ENCODE results near the gene SH3PXD2B.
"Not testable (repeated sequence)": the region's sequence is repeated elsewhere in the genome, so short reads cannot be mapped to it uniquely, and the experiment has no call there.

SH3PXD2B gene

DNA sequence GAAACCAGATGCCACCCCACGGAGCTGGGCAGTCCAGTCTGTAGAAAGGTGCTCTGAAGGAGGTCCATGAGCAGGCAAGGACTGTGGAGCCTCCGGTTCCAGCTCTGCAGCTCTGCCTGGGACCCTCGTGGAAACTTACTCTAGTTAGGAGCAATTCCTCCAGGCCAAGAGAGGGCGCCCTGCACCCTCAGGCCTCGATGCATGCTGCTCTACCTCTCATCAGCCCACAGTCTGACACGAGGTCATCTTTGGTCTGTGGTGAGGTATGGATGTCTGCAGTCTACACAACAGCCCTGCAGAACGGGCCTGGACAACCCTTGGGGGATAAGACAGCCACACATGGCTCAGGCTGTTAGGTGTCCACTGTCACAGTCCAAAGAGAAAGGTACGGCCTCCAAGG lies 120.1 kb downstream of the SH3PXD2B start:
- no peak for DNase-seq

DNA sequence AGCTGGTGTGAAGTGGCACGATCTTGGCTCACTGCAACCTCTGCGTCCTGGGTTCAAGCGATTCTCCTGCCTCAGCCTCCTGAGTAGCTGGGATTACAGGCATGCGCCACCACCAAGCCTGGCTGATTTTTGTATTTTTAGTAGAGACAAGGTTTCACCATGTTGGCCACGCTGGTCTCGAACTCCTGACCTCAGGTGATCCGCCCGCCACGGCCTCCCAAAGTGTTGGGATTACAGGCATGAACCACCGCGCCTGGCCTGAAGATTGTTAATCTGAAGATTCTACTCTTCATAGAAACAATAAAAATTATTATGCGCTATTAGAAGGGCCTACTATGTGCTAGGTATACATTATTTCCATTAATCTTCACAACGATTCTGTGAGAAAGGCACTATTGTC lies 127.4 kb downstream of the SH3PXD2B start:
- DNase-seq, result not testable (repeated sequence)

DNA sequence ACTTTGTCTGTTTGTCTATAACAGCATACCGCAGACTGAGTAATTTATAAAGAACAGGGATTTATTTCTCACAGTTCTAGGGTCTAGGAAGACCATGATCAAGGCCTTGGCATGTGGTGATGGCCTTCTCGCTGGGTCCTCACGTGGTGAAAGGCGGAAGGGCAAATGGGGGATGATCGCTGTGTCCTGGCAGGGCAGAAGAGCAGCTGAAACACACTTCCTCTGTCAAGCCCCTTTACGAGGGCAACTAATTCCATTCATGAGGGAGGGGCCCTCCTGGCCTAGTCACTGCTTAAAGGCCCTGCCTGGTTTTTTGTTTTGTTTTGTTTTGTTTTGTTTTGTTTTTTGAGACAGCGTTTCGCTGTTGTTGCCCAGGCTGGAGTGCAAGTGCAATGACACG lies 128.9 kb downstream of the SH3PXD2B start:
- no peak for DNase-seq

DNA sequence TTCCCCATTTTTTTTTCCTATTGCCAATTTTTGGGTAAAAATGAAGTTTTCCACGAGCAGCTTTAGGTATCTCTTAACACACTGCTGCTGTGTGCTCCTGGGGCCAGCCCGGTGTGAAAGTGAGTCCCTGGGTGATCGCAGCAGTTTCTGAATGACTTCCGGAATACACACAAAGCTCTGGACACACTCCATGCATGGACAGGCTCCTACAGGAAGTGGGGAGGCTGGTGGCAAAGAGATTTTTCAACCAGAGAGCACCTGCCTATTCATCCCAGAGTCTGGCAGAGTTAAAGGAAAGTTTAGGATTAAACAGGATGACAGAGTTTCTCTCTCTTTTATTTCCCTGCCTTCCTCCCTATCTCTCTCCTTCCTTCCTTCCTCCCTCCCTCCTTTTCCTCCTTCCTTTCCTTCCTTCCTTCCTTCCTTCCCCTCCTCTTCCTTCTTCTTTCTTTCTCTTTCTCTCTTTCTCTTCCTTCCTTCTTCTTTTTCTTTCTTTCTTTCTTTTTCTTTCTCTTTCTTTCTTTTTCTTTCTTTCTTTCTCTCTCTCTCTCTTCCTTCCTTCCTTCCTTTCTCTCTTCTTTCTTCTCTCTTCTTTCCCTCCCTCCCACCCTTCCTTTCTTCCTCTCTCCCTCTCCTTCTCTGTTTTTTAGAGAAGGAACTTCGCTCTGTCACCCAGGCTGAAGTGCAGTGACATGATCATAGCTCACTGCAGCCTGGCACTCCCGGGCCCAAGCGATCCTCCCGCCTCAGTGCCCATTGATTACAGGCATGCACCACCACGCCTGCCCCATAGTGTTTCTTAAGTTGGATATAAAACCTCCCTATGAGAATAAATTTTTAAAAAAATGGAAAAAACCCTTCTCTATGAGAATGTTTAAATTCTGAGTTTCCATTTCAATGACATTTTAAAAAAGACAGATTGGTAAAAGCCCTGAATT lies 132.0 kb downstream of the SH3PXD2B start:
- DNase-seq, result no peak

DNA sequence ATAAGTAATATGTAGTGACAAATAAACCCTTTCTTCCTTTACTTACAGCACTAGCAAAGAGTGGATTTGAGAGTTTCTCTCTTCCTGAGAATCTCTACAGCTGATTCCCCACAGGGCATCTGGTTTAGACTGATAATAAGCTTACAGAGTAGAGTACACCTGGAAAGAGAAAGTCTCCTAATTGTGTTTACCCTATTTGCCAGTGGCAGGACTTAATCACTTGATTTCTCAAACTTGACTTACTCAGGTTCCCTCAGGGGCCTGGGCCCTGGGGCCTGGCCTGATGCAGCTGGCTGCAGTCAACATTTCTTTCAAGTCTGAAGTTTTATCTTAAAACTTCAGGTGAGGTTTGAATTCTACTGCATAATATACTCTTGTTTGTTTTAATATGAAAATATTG lies 132.7 kb downstream of the SH3PXD2B start:
- no peak for DNase-seq

DNA sequence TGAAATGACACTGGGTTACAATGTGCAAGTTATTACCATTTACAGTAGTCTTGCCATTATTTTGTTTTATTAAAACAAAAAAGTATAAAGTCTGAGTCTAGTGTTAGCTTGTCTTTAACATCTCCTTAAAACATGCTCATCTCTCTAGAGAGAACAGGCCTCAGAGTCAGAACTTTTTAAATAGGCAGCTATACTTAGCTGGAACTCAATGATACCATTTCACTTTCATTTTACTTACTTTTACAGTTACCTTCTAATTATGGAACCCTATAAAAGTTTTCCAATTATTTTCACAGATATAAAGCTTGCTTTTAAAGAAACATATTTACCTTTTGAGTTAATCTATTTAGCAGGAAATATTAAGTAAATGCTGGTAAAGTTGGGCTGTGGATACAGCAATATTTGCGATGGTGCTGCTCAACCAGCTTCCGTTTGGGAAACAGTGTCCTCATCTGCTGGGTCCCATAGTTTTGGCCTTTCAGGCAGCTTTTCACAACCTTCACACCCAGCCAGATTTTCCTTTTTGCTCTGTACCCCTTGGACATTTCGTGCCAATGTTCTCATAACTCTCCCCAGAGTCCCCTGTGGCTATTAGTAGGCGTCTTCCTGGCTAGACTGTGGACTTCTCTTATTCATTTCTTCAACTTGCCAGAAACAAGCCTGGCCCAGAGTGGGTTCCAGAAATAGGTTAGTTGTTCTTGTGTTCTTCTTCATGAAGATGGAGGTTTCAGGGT lies 134.4 kb downstream of the SH3PXD2B start:
- no peak for DNase-seq

DNA sequence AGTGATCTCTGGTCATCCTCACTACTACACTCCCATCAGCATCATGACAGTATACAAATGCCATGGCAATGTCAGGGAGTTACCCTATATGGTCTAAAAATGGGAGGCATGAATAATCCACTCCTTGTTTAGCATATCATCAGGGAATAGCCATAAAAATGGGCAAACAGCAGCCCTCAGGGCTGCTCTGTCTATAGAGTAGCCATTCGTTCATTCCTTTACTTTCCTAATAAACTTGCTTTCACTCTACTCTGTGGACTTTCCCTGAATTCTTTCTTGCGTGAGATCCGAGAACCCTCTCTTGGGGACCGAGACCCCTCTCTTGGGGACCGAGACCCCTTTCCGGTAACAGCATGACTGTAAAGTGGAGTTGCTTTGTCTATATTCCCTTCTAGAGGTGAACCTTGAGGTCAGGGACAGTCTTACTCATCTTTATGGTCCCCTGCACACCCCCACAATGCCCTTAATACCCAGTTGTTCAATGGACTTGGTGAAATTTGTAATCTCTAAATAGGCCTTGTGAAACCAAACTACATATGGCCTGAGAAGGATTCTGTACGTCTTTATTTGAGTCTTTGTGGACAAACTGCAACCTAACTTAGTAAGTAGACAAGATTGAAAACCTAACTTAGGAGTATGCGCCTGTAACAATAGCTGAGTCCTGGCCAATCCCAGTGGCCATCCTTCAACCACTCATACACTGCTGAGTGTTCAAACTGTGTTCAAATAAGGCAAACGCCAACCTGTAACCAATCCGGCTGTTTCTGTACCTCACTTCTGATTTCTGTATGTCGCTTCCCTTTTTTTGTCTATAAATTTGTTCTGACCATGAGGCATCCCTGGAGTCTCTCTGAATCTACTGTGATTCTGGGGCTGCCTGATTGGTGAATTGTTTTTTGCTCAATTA lies 138.5 kb downstream of the SH3PXD2B start:
- no peak for DNase-seq

DNA sequence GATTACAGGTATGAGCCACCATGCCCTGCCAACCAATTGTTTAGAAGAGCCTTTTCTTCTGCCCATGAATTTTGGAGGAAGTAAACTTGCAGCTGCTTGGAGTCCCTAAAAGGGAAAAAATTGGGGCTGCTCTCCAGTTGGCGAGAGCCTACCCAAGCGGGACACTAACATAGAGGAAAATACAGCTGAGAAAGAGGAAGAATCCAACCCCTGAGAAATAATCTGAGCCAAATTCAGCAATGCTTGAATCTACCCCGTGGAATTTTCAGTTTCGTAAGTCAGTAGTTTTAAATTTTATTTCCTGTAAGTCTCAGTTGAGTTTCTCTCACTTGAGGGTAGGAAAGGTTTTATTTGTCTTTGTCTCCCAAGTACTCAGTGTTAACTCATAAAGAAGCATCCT lies 140.4 kb downstream of the SH3PXD2B start:
- DNase-seq, result no peak

DNA sequence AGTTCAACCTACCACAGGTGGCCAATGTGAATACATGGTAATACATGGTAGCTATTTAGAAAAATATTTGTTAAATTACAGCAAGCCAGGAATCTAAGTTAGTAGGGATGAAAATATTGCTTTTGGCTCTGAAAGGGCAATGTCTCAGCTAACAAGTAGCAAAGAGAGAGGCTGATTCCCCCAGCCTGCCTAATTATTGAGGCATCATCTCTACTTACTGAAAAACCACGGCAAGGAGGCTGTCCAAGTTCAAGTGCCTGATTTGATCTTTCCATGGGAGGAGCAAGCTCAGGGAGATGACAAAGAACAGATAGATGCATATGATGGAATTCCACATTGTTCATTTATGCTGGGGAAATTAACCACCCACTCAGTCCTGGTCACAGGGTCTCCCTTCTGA lies 142.0 kb downstream of the SH3PXD2B start:
- DNase-seq, result no peak

DNA sequence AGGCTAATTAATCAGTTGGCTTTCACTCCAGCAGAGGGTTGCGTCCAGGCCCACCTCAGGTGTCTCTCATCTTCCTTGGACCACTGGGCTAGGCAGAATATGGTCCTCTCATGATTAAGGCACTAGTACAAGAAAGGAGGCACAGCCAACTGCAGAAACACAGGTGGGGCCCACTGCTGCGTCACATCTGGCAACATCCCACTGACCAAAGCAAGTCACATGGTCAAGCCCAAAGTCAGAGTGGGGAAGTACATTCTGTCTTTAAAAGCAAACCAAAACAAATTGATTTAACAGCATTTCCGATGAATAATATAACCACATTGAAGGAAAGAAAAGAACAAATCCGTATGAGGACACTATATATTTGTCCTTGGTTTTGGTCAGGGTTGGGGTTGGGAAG lies 142.7 kb downstream of the SH3PXD2B start:
- DNase-seq, result no peak

DNA sequence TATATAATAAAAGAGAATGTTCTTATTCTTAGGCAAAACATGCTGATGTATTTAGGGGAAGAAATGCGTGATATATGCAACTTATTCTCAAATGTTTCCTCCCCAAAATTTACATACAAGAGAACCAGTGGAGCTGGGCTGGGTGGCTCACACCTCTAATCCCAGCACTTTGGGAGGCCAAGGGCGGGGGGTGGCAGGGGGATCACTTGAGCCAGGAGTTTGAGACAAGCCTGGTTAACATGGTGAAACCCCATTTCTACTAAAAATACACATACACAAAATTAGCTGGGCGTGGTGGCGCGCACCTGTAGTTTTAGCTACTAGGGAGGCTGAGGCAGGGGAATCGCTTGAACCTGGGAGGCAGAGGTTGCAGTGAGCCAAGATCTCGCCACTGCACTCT lies 143.3 kb downstream of the SH3PXD2B start:
- DNase-seq, result no peak

DNA sequence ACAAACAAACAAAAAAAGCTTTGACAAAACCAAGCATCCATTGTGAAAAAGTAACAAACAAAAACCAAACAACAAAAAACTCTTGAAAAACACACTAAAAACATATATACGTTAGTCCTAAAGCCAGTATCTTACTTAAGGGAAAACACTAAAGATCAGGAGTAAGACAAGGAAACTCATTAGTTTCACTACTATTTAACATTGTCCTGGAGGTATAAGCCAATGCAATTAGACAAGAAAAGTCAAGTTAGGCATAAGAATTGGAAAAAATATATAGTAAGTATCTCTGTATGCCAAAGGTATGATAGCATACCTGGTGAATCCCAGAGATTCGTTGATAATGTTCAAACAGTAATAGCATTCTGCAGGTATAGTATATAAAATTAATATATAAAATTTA lies 148.9 kb downstream of the SH3PXD2B start:
- DNase-seq, result no peak

DNA sequence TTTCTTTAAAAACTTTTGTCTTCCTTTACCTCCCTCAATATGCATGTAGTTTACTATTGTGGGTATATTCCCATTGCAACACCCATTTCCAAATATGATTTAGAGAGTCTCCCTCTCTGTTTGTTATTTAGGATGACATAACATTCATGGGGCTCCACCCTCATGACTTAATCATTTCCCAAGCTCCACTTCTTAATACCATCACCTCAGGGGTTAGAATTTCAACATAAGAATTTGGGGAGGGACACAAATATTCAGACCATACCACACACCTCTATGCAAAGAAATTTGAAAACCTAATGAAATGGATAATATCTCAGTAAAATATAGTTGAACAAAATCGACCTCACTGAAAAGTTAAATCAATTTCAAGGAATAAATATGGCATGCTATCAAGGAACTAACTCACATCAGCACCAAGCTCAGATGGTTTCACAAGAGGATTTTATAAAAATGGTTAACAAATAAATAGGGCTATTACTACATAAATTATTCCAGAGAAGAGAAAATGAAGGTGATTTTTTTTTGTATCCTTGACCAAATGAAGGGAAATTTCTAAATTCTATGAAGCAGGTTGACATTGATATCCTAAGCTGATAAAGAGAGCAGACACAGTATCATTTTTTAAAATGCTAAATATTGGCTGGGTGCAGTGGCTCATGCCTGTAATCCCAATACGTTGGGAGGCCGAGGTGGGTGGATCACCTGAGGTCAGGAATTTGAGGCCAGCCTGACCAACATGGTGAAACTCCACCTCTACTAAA lies 150.6 kb downstream of the SH3PXD2B start:
- no peak for DNase-seq

DNA sequence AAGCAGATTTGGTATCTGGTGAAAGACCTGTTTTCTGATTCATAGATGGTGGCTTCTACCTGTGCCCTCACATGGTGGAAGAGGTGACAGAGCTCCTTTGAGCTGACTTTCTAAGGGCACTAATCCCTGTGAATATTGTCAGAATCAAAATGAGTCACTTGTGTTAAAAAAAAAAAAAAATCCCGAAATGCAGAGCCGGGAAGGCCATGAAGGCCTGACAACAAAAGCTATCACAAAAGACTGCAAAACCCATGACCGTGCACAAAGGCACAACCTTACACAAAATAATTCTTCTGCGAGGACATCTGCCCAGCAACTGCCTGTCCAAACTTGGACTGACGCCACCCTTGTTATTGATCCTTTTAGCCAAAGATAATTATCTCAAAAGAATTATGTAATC lies 151.2 kb downstream of the SH3PXD2B start:
- DNase-seq, result no peak

DNA sequence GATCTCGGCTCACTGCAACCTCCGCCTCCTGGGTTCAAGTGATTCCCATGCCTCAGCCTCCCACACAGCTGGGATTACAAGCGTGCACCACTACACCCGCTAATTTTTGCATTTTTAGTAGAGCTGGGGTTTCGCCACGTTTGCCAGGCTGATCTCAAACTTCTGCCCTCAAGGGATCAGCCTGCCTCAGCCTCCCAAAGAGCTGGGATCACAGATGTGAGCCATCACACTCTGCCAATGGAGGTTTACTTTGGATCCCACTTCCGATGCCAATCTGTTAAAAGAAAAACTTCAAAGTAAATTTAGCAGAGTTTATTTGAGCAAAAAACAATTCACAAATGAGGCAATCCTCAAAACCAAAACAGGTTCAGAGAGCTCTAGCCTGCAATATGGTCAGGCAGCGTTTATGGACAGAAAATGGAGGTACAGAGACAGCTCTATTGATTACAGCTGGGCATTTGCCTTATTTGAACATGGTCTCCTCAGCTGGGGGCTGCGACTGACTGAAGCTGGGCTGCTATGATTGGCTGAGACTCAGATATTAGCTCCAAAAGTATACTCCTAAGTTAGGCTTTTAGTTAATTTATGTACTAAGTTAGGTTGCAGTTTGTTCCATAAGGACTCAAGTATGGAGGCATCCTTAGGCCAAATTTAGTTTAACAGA lies 152.1 kb downstream of the SH3PXD2B start:
- DNase-seq, result no peak

DNA sequence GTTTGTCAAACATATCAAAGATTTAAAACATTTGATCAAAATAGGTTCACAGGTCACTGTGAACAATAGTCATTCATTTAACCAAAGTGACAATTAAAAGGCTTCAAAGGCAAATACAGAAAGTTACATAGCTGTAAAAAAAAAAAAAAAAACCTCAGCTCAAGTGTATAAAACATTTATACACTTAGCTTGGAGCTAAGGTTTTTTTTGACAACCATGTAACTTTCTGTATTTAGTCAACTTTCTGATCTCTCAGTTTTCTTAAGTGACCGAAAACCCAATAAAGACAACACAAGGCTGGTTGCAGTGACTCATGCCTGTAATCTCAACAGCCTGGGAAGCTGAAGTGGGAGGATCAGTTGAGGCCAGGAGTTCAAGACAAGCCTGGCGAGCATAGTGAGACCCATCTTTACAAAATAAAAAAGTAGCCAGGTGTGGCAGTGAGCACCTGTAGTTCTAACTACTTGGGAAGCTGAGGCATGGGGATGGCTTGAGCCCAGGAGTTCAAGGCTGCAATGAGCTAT lies 154.3 kb downstream of the SH3PXD2B start:
- no peak for DNase-seq

DNA sequence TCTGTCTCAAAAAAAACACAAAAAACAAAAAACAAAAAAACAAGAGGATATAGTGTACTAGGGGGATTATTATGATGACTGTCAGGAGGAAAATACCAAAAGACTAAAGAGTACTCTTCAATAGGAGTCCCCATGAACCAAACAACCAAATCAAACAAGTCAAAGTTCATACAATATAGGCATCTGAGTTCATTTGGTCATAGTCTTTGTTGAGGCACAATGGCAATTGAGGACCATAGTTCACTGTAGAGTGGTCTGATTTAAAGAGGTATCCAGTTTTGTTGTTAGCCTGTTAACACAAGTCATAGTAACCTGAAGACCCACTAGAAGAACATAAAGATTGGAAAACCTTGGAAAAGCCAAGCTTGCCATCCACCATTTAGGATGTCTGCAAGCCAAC lies 159.5 kb downstream of the SH3PXD2B start:
- DNase-seq, result no peak

DNA sequence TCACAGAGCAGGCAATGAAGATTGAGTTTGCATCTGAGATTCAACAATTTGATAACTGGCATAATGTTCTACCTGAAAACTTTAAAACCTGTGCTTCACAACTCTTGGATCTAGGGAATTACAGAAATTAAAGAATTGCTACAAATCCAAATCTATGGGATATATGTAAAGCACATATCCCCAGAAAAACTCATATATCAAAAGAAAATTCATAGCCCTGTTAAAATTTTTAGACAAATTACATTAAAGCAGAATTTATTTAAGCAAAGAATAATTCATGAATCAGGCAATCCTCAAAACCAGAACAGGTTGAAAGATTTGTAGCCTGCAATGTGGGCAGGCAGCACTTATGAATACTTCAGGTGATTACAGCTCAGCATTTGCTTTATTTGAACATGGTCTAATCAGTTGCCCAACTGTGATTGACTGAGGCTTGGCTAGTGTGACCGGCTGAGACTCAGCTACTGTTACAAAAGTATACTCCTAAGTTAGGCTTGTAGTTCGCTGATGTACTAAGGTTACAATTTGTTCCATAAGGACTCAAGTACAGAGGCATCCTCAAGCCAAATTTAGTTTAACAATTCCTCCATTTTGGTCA lies 160.5 kb downstream of the SH3PXD2B start:
- no peak for DNase-seq

DNA sequence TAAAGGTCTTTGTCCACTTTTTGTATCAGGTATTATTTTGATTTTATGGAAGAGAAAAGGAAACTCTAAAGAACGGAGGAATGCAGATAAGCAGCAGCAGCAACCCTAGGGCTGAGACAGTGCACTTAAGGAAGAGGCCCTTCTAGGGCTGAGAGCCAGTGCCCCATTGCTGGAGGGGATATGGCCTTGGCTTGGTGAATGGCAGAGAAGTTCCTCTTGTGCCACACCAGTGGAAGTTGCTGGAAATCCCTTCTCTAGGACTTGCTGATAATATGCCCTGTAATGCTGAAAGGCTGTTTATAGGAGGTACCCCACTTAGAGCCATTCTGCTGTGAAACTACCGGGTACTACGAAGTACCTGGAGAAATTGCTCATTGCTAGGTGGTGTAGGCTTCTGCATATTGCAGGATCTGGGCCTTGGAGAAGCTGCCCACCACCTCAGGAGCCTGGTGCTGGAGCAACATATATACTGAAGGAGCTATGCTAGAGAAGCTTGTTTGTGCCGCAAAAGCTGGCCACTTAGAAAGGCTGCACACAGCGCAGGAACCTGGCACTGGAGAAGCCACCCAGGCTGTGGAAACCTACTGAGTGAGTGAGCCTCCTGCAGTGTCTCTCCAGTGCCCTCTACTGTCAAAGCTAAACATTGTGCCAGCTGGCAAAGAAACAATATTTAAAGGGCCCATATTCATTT lies 161.1 kb downstream of the SH3PXD2B start:
- peak; percentile 78 for DNase-seq

DNA sequence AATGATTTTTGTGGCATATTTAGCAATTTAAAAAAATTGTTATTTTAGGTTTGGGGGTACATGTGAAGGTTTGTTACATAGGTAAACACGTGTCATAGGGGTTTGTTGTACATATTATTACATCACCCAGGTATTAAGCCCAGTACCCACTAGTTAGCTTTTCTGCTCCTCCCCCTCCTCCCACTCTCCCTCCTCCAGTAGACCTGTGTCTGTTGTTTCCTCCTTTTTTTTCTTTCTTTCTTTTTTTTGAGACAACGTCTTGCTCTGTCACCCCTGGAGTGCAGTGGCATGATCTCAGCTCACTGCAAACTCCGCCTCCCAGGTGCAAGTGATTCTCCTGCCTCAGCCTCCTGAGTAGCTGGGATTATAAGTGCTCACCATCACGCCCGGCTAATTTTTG lies 162.5 kb downstream of the SH3PXD2B start:
- not testable (repeated sequence) for DNase-seq

Measured in CD4-positive, alpha-beta T cell treated with Interleukin-4 for 4 hours (primary cell).